Fibroblast of skin of left biceps (primary cell): ENCODE results near the gene NT5C2.

ENCODE experiments used
- DNase-seq, 2 experiments: peaks; one replicate each; pipeline ENCODE4 v3.0.0-alpha.2; 2013; ENCODE audit warnings: low read depth in 2 of 2

NT5C2 gene

GRCh38 chr10:103062854-103063590 is 130.1 kb downstream of the NT5C2 start:
- DNase-seq = no peak

- no peak for DNase-seq
Observed at GRCh38 chr10:103060575-103060974, 132.5 kb downstream of the NT5C2 start.

GRCh38 chr10:103058034-103058433 is 135.0 kb downstream of the NT5C2 start:
- no peak for DNase-seq

- DNase-seq = no peak
Observed at GRCh38 chr10:103055105-103055504, 138.0 kb downstream of the NT5C2 start.

GRCh38 chr10:103054621-103055020 is 138.5 kb downstream of the NT5C2 start:
- no peak for DNase-seq

GRCh38 chr10:103053659-103054581 is 139.2 kb downstream of the NT5C2 start:
- DNase-seq = peak in 1 of 2 experiments; percentile 16

- no peak for DNase-seq
Observed at GRCh38 chr10:103049237-103049636, 143.8 kb downstream of the NT5C2 start.

- DNase-seq = no peak
Observed at GRCh38 chr10:103047381-103047780, 145.7 kb downstream of the NT5C2 start.

- DNase-seq = no peak
Observed at GRCh38 chr10:103045961-103046360, 147.1 kb downstream of the NT5C2 start.

GRCh38 chr10:103044942-103045489 is 148.1 kb downstream of the NT5C2 start:
- peak; percentile 20 to 22 for DNase-seq

- DNase-seq = no peak
Observed at GRCh38 chr10:103042908-103043307, 150.2 kb downstream of the NT5C2 start.

GRCh38 chr10:103042129-103042528 is 150.9 kb downstream of the NT5C2 start:
- no peak for DNase-seq

GRCh38 chr10:103041391-103041790 is 151.7 kb downstream of the NT5C2 start:
- no peak for DNase-seq

GRCh38 chr10:103040418-103040817 is 152.7 kb downstream of the NT5C2 start:
- DNase-seq = peak in 1 of 2 experiments; percentile 19

- no peak for DNase-seq
Observed at GRCh38 chr10:103038570-103038969, 154.5 kb downstream of the NT5C2 start.
